ENCODE measurements around the gene IP6K1.
"Not testable (repeated sequence)": the region's sequence is repeated elsewhere in the genome, so short reads cannot be mapped to it uniquely, and the experiment has no call there.

Gene IP6K1

DNA sequence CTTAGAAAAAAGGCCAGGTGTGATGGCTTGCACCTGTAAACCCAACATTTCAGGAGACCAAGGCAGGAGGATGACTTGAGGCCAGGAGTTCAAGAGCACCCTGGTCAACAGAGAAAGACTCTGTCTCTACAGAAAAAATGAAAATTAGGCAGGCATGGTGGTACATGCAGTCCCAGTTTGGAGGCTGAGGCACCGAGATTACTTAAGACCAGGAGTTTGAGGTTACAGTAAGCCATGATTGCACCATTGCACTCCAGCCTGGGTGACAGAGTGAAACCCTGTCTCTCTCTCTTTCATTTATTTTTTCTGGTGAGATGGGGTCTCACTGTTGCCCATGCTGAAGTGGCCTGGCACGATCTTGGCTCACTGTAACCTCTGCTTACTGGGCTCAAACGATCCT is 24.7 kb downstream of the IP6K1 start:
- no peak for DNase-seq

DNA sequence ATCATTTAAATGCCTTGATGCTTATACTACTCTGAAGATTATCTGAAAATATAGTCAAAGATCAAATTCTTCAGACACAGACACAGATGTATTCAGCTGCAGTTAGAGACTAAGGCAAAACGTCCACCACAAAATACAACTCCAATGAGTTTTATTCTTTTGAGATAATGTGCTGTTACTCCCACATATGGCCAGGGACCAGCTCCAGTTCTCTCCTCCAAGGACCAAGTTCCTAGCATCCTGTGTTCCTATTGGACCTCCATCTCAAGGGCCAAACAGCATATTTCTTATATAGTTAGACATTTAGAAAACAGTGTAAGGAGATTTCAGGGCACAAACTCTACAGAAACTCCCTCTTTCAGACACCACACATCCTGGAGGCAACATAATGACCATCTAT is 27.1 kb downstream of the IP6K1 start:
- no peak for DNase-seq

DNA sequence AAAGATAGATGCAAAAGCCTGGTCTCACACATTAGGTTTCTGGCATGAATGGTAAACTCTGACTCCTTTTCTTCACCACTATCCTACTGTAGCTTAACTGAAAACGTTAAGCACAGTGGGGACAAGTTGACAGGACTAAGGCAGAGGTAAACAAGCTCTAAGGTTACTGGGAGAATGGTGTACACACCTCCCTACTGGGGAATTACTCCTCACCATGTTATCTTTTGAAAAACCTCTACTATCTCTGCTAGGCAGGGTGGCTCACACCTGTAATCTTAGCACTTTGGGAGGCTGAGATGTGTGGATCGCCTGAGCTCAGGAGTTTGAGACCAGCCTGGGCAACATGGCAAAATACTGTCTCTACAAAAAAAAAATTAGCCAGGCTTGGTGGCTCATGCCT is 29.1 kb downstream of the IP6K1 start:
- DNase-seq = no peak

DNA sequence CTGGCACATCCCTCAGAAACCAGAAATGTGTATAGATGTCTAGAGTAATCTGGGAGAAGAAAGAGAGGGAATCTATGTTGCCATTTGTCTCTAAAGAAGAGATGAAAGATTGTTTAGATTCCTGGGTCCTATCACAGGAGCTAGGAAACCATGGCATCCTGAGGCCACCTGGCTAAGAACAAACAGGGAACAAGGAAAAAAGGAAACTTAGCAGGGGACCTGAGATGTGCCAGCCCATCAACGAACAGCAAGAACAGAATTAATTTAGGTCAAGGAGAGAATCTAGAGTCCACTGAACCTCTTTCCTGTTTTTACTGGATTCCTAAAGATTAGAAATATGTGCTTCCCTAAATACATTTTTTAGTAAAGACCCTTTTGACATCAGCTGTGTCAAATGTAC is 30.3 kb downstream of the IP6K1 start:
- DNase-seq = no peak

DNA sequence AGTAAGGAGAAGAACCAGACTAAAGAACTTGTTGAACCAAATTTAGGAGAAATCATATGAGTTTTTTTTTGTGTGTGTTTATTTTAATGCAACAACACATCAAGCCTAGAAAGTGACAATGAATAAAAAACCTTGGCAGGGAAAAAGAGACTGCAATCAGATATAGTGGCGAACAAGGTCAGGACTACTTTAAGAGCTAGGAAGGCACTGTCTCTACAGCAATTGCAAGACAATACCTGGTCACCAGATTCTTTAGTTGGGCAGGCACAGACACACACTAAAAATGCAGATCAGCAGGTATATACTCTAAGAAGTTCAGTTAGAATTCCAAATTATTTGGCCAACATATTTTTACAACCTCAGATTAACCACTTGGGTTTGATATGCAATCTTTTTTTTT is 31.8 kb downstream of the IP6K1 start:
- DNase-seq = no peak

DNA sequence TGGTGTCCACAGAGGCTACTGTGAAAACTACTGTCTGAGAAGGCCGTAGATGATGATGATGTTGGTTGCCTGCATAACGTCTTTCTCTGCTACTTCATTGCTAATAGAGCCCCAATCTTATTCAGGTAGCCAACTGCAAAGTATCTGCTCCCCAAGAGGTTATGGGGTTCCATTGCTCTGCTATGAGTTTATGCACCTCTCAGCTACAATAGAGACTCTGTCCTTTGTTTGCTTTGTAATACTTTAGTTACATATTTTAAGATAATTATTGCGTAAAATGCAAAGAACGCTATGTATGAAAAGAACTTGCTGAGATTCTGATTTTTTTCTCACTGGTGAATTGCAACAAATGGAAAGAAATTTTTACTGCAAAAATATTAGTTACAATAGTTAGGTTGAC is 34.8 kb downstream of the IP6K1 start:
- DNase-seq = no peak

DNA sequence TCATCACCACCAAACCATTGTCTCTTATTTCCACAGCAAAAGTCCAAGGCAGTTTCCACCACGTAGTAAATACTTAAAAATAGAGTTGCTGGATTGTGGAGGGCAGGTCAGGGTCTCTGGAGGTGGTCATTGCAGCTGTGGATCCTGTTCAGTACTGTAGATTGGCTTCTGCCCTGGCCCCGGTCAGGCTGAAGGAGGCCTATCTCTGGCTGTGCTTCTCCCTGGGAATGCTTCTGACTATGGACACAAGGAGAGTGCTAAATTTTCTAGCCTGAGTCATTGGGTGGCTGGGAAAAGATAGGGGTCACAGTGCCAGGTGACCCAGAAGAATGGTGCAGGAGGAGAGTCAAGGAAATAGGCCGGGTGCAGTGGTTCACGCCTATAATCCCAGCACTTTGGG is 36.3 kb downstream of the IP6K1 start:
- DNase-seq = no peak

DNA sequence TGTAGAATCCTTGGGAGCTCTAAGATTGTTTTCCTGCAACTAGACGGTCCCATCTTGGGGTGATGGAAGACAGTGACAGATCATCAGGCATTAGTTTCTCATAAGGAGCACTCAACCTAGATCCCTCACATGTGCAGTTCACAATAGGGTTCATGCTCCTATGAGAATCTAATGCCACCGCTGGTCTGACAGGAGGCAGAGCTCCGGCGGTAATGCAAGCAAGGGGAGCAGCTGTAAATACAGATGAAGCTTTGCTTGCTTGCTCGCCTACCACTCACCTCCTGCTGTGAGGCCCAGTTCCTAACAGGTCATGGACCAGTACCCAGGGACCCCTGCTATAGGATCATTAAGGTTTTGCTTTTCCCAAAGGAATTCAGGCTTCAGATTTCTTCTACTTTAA is 37.5 kb downstream of the IP6K1 start:
- DNase-seq = not testable (repeated sequence)

DNA sequence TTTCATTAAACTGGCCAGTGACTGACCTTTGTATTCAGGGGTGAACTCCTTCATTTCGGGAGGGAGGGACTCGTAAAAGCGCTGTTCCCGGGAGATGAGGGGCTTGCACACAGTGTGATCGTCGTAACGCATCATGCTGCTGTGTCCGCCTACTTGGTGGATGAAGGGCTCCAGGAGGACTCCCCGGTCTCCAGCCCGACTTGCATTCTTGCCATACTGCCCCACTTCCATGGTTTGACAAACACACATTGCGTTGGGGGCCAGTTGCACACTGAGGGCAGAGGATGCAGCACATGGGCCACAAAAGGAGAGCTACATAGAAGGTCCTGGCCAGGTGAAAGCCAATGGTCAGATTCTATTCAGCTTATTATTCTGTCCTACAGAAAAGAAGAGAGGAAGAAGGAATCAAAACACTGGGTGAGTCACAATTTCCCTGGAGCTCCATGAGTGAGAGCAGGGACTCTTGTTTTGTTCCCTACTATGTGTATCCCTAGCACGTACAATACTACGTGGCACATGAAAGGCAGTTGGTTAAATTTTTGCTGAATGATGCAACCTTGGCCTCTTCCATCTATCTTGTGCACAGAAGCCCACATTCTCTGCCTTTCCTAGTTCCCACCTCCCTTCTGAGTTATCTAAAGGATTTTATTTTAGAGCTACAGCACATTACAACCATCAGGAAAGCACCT is 38.4 kb downstream of the IP6K1 start:
- no peak for DNase-seq

DNA sequence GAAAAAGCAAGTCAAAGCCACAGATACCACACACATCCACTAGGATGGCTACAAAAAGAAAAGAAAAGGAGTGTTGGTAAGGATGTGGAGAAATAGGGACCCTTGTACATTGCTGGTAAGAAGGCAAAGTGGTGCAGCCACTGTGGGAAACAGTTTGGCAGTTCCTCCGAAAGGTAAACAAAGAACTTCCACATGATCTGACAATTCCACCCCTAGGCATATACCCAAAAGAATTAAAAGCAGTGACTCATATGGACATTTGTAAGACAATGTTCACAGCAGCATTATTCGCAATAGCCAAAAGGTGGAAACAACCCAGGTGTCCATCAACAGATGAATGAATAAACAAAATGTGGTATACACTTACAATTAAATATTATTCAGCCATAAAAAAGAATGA is 40.4 kb downstream of the IP6K1 start:
- no peak for DNase-seq

DNA sequence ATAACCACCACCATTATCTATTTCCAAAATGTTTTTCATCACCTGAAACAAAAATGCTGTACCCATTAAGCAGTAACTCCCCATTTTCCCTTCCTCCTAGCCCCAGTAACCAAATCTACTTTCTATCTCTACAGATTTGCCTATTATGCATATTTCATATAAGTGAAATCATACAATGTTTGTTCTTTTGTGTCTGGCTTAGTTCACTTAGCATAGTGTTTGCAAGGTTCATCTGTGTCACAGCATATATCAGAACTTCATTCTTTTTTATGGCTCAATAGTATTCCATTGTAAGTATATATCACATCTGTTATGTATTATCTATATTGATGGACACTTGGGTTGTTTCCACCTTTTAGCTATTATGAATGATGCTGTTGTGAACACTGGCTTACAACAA is 45.9 kb downstream of the IP6K1 start:
- no peak for DNase-seq

DNA sequence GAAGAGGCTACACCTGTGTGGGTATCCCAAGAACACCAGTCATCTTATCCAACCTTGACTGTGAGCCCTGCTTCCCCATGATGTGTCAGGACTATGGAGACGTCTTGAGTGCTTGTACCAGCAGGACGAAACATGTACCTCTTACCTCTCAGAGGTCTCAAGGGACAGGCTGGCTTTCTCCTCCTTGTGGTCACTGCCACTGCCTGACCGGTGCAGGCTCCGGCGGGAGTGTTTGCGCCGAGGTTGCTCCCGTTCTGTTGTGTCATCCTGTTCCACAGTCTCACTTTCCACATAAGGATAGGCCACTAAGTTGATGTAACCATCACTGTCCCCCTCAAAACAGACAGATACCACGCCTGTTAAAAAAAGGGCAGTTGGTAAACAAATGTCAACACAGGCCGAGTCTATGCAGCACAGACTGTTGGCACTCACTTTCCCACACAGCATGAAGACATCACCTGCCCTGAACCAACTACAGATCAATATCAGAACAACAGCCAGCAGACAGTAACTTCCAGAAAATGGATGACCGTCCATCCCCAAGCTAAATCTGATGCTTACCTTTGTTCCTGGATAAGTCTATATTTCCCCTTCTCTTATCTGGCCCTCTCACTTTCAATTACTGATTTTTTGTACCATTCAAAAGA is 48.2 kb downstream of the IP6K1 start:
- DNase-seq = no peak

DNA sequence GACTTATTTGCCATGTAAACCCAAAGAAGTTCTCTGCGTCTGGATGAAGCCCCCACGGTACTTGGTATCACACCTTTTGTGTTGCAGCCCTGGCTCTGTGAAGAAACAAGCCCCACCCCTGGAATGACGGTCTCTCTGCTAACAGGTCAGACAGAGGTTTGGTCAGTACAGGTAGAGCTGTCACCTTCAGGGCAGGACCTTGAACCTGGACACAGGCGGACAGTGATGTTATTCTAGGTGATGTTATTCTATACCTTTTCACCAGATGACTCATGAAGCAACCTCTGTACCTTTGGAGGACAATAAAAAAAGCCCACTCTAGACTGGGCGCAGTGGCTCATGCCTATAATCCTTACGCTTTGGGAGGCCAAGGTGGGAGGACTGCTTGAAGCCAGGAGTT is 51.6 kb downstream of the IP6K1 start:
- no peak for DNase-seq

DNA sequence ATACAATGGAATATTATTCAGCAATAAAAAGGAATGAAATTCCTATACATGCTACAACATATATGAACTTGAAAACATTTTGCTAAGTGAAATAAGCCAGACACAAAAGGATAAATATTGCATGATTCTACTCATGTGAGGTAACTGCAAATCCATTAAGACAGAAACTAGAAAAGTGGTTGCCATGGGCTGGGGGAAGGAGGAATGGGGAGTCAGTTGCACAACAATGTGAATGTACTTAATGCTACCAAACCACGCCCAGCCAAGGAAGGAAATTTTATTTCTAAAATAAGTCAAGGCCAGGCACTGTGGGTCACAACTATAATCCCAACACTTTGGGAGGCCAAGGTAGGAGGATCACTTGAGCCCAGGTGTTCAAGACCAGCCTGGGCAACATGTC is 52.8 kb downstream of the IP6K1 start:
- DNase-seq = no peak

DNA sequence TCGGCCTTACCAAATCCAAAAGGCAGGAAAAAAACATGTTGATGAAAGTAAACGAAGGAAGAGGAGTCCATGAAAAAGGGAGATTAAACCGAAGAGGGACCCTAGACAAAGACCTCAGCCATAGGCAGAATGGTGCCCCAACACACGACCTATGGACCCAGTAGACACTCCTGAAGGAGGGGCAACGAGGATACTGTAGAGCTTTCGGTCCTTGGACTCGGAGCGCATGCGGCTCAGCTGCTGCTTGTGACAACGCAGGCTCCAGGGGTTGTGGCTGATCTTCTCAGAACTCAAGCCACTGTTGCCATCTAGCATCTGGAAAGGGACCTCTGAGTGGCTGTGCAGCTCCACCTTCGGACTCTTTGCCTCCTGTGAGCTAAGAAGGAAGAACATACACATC is 53.7 kb downstream of the IP6K1 start:
- DNase-seq = no peak

DNA sequence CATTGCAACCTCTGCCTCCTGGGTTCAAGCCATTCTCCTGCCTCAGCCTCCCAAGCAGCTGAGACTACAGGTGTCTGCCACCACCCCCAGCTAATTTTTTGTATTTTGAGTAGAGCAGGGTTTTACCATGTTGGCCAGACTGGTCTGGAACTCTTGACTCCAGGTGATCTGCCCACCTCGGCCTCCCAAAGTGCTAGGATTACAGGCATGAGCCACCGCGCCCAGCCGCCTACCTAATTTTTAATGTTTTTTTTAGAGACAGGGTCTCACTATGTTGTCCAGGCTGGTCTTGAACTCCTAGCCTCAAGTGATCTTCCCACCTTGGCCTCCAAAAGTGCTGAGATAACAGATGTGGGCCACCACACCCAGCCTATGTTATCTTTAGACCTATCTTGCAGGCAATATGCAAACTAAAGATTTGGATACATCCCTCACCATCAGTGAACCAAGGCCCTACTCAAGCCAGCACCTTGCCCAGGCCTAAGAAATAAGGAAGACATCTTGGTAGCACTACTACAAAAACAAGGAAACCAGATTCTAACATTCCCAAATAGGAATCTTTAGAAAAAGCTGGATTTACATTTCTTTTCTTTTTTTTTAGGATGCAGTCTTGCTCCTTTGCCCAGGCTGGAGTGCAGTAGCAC is 56.3 kb downstream of the IP6K1 start:
- DNase-seq = no peak

DNA sequence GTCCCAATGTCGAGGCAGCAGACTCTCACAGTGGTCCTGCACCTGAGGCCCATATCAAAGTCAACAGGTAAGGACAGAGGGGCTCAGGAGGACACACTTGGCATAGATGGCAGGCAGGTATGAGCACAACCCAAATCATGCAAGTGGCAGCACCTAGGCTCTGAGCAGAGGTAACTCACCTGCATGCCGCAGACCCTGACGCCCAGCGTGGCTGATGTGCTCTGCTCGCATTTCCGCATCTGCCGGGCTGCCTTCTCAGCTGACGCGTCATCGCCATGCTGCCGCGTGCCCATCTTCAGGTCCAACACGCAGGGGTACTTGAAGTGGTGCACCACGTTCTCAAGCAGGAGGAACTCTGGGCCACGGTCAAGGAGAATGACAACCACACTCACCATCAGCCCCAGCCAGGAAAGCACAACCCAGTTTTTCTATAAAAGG is 58.4 kb downstream of the IP6K1 start:
- DNase-seq = no peak

DNA sequence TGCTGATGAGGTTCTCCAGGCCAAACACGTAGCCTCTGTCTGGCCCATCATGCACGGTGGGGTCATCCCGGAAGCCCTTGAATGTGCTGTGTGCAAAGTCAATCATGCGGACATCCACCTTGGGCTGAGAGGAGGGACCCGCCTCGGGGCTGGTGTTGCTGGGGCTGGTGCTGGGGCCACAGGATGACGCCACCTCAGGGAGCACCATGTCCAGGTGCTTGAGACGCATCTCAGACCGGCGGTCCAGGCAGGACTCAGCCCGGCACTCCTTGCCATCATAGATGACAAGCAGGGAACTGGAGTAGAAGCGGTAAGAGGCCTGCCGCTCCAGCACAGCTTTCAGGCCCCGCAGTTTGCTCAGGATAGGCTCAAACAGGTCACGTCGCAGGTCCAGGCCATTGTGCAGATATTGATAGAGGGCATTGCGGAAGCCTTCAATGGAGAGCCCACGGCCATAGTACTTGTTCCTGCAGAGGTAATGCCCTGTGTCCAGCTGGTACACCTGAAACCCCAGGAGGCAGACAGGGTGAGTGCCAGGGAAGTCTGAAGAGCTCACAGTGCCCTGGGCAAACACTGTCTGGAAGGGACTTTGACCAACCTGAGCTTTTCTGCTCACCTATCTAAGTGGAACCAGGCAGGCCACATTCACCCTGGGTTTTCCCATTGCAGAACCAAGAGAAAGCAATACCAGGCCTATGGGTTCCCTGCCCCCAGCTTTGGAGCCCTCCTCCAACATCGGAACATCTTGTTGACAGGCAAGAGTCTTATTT is 59.0 kb downstream of the IP6K1 start:
- DNase-seq = no peak

DNA sequence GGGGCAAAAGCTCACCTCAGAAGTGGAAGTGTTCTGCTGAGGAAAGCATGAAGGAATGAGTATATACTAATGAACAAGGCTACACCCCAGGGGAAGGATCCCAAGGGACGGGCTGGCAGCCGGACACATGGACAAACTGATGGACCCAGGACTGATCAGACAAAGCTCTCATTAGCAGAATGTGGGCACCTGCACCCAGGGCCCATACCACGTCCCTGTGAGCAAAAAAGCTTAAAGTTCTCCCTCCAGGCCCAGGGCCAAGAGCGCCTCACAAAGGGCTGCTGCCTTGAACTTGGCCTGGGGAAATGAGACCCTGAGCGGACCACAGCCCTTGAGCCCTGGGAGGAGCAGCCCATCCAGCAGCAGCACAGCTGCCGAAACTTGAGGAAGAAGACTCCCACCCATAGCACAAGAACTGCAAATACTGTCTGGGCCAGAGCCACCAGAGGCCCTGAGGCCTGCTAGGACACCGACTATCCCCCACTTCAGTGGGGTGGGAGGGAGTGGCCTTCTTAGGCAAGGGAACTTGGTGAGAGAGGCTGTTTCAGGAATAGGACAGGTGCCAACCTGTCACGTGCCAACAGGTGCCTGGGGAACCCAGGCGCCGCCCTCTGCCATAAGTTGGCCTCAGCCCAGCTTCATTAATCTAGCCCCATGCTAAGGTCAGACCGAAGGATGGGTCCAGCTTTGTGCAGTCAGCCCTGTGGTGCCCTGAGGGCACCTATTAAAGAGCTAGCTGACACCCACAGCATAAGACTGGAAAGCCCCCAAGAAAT is 60.2 kb downstream of the IP6K1 start:
- no peak for DNase-seq

DNA sequence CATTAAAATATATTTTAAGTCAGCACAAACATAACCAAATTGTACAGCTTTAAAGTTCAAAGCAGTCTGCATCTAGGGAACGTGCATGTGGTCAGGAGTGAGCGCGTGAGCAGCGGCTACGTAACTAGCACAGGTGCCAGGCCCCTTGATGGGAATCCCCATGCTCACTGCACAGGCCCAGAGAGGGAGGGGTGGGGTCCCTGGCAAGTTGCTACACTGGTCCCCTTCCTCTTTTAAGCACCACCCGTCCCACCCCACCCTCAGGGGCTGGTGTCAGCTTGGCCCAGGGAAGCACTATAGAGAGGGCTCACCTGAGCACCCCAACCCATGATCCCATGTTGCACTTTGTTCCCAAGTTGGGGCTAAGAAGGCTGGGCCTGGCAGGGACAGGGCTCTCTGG is 61.8 kb downstream of the IP6K1 start:
- peak; percentile 62 for DNase-seq

DNA sequence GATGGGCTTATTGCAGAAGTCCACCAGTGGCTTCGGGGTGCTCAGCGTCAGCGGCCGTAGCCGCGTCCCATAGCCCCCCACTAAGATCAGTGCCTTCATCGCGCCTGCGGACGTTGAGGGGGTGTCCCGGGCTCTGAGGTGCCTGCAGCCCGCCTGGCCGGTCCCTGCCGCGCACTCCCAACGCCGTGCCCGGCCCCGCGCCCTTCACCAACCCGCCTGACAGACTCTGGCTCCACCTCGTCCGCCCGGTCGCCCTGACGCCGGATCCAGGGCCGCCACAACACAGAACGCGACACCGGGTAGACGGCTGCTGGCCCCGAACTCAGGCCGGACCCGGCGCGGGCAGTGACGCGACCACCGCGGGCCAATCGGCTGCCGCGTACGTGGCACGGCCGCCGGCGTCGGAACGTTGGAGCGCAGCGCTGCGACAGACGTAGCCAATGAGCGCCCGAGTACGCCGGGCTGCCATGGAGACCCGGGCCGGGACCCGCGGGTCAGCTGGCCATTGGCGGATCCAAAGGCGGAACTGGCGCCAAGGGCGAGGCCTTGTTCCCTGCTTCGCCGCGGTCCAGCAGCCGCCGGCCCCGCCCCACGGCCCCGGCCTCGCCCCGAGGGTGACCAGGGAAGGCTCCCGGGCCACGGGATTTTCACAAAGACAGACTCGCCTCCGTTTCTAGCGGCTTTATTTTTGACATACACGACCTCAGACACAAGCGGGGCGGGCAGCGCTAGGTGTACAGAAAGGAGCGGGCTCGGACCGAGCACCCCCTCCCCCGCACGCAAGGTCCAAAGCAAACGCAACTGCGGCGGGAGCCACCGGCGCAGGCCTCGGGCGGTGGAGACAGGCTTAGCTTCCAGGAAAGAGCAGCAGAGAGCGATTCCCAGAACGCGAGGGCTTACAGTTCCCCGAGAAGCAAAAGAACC is 62.5 kb downstream of the IP6K1 start, which contains the start of gene GMPPB:
TSS of gene GMPPB (minus strand) at position 324 of the 924 bp plus-strand sequence. CDS start at position 99, 225 bp downstream.
- DNase-seq = peak; percentile 93

DNA sequence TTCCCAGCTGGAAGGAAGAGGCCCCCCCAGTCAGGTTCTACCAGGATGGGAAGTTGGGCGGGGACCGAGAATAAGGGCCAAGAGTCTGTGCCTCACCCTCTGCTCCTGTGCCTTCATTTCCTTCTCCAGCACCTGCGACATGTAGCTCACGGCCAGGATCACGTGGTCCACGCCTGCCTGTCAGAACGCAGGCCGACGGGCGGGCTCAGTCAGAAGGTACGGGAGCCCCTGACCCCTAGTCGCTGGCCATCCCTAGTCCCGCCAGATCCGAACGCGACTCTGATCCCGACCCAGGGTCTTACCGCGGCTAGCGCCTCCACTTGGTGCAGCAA is 63.1 kb downstream of the IP6K1 start:
- peak; percentile 67 for DNase-seq
